Naive thymus-derived CD4-positive, alpha-beta T cell (primary cell): Measurements from ENCODE around the gene PPP1R36. TPM values are rescaled to one million over a fixed set of nuclear protein-coding genes. Genes with fewer than 3 reads are reported as not detected.

Experiments used
- ATAC-seq: fragments of 150-1000 bp; cut with Tn5 transposase; 2 replicates; pipeline ENCODE4 v1.10.0; 2021; ENCODE audit warnings: mild to moderate bottlenecking, moderate library complexity
- CTCF ChIA-PET: fragments of 350-600 bp; sonication (Branson Sonifier 250); formaldehyde crosslinking; loops from one replicate; lab custom pipeline; 2021; ENCODE audit warnings: antibody characterized with exemption; lab: Charles Lee
- POLR2A ChIA-PET: fragments of 350-600 bp; sonication (Branson Sonifier 250); formaldehyde crosslinking; loops from one replicate; lab custom pipeline; 2021; ENCODE audit warnings: antibody characterized with exemption, inconsistent platforms; lab: Charles Lee
- DNase-seq, 9 donors: peaks; one replicate each; pipeline versions ENCODE4 v3.0.0 to v3.0.0-alpha.2; 2020 to 2022; ENCODE audit warnings: mixed read lengths in 1 of 9
- H3K27ac ChIP-seq: one replicate; pipeline ENCODE4 v1.7.0; 2013; ENCODE audit warnings: mild to moderate bottlenecking, low read depth, low read length, moderate library complexity
- H3K27me3 ChIP-seq, 2 donors: one replicate each; pipeline ENCODE4 v1.7.0; 2013; ENCODE audit warnings: low read length in 2 of 2, mild to moderate bottlenecking in 2 of 2, moderate library complexity in 2 of 2; ENCODE audit not compliant: control insufficient read depth in 2 of 2, insufficient read depth in 2 of 2
- H3K36me3 ChIP-seq, 3 experiments: 1 replicate in 2 of 3; 2 replicates in 1 of 3; pipeline ENCODE4 v1.7.0; 2013; ENCODE audit warnings: low read length in 3 of 3, mild to moderate bottlenecking in 3 of 3, moderate library complexity in 1 of 3; ENCODE audit not compliant: insufficient read depth in 3 of 3, control insufficient read depth in 2 of 3
- H3K4me1 ChIP-seq, 2 donors: one replicate each; pipeline ENCODE4 v1.7.0; 2013; ENCODE audit warnings: low read length in 2 of 2, mild to moderate bottlenecking in 2 of 2, moderate library complexity in 1 of 2; ENCODE audit not compliant: control insufficient read depth in 2 of 2, insufficient read depth in 2 of 2
- H3K4me3 ChIP-seq: 2 replicates; pipeline ENCODE4 v1.7.0; 2013; ENCODE audit warnings: mild to moderate bottlenecking, low read length
- H3K9me3 ChIP-seq, 3 experiments: 1 replicate in 2 of 3; 2 replicates in 1 of 3; pipeline ENCODE4 v1.7.0; 2013; ENCODE audit warnings: low read length in 3 of 3; ENCODE audit not compliant: control insufficient read depth in 2 of 3
- H3K27ac Mint-ChIP-seq, 9 donors: one replicate each; pipeline ENCODE4 v1.8.0; 2020 to 2022; ENCODE audit warnings: mixed read lengths in 9 of 9, mild to moderate bottlenecking in 8 of 9, moderate library complexity in 5 of 9, inconsistent platforms in 2 of 9
- H3K27me3 Mint-ChIP-seq, 5 donors: one replicate each; pipeline ENCODE4 v1.8.0; 2021 to 2022; ENCODE audit warnings: mixed read lengths in 5 of 5, mild to moderate bottlenecking in 1 of 5
- H3K36me3 Mint-ChIP-seq, 5 donors: one replicate each; pipeline ENCODE4 v1.8.0; 2020 to 2022; ENCODE audit warnings: mixed read lengths in 5 of 5, mild to moderate bottlenecking in 3 of 5, inconsistent platforms in 1 of 5
- H3K4me1 Mint-ChIP-seq, 7 donors: one replicate each; pipeline ENCODE4 v1.8.0; 2020 to 2022; ENCODE audit warnings: mixed read lengths in 7 of 7, mild to moderate bottlenecking in 3 of 7, inconsistent platforms in 1 of 7
- H3K4me3 Mint-ChIP-seq, 10 donors: one replicate each; pipeline ENCODE4 v1.8.0; 2020 to 2022; ENCODE audit warnings: mild to moderate bottlenecking in 10 of 10, mixed read lengths in 10 of 10, moderate library complexity in 6 of 10, inconsistent platforms in 2 of 10
- H3K9me3 Mint-ChIP-seq, 11 donors: one replicate each; pipeline ENCODE4 v1.8.0; 2020 to 2022; ENCODE audit warnings: mixed read lengths in 11 of 11, mild to moderate bottlenecking in 4 of 11, inconsistent platforms in 1 of 11, moderate library complexity in 1 of 11
- intact Hi-C, 2 donors: fragments of 100-400 bp; cut with micrococcal nuclease; formaldehyde crosslinking; loops; one replicate each; pipeline ENCODE4 v1.15.1; 2023
- polyA plus RNA-seq, 2 donors: library from polyadenylated mRNA; unstranded; fragments of 300-500 nt; fragmentation: Illumina TruSeq; gene quantifications; one replicate each; pipeline ENCODE4 v1.2.3, GENCODE V29; 2021
- total RNA-seq, 6 experiments: library from RNA in 5 of 6; stranded (reverse) in 5 of 6; gene quantifications; 1 replicate in 5 of 6; 2 replicates in 1 of 6; pipeline ENCODE4 v1.2.3 and lab custom pipeline; 2021 to 2026

PPP1R36 gene
- total and polyA plus RNA-seq, 7 experiments from 2014 or later = 0.30 to 0.31 TPM; not detected in 5

DNA sequence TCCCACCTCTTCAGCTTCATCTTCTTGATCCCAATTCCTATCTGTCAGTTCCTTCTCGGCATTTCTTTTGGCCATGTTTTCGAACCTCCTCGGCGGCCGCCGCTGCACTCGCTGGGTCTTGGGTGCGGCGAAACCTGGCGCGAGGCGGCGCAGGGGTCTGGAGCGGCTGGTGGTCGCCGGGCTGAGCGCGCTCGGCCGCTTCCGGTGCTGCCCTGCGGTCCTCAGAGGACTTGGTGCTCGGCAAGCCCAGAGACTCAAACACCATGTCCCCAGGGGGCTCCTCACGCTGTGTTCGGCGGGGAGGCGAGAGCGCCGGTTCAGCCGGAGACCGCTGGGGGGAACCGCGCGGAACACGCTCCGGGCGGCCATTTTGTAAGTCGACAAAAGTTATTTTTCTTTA, 51.8 kb downstream of the PPP1R36 start:
- no peak overlapping the region for H3K4me3 Mint-ChIP-seq
- CTCF ChIA-PET = no interaction called here
- POLR2A ChIA-PET = no interaction called here

DNA sequence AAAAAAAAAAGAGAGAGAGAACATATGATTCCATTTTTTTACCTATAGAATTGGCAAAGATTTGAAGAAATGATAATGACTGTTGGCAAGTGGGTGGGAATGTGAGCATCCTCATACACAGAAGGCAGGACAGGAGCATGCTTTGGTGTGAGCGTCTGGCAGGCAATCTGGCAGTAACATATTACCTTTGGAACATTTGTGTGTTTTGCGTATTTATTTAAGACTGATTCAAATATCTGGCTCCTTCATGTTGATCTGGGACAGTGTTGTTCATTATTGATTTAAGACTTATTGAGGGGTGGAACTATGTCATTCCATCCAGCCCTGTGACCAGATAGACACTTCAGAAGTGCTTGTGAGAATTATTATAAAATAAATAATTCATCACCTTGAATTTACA, 53.1 kb downstream of the PPP1R36 start:
- DNase-seq = no peak
- Mint-ChIP-seq H3K4me3 (no peak overlapping the region), H3K27ac (peak overlapping the region in 1 of 9 donors; percentile 48), H3K36me3 (no peaks in the 10 kb centered on the region), H3K9me3 (peaks cover 0 to 2% (median 0%) of the 10 kb centered on the region in 11 donors), H3K27me3 (peaks cover 10 to 36% (median 25%) of the 10 kb centered on the region in 5 donors), H3K4me1 (peaks cover 0 to 6% (median 0%) of the 10 kb centered on the region in 7 donors)
- Histone ChIP-seq H3K36me3 (no peaks in the 10 kb centered on the region), H3K27ac (no peak overlapping the region), H3K4me3 (no peak overlapping the region), H3K4me1 (no peaks in the 10 kb centered on the region), H3K27me3 (peaks cover 0 to 2% of the 10 kb centered on the region in 2 donors), H3K9me3 (no peaks in the 10 kb centered on the region)
- CTCF ChIA-PET = no interaction called here
- POLR2A ChIA-PET = no interaction called here
- ATAC-seq = no peak
- intact Hi-C loops = no loop called here

More for the DNA sequence above, 51.8 kb downstream of the PPP1R36 start:
- peaks cover 10 to 40% (median 25%) of the 10 kb centered on the region in 5 donors for H3K27me3 Mint-ChIP-seq
- peaks cover 0 to 2% (median 0%) of the 10 kb centered on the region in 11 donors for H3K9me3 Mint-ChIP-seq
- Histone ChIP-seq H3K4me1 (no peaks in the 10 kb centered on the region), H3K4me3 (no peak overlapping the region), H3K9me3 (no peaks in the 10 kb centered on the region), H3K27ac (no peak overlapping the region), H3K36me3 (no peaks in the 10 kb centered on the region), H3K27me3 (peaks cover 0 to 2% of the 10 kb centered on the region in 2 donors)
- DNase-seq (no peak), ATAC-seq (no peak)
- H3K36me3 Mint-ChIP-seq = no peaks in the 10 kb centered on the region
- H3K4me1 Mint-ChIP-seq = peaks cover 0 to 6% (median 0%) of the 10 kb centered on the region in 7 donors
- H3K27ac Mint-ChIP-seq = no peak overlapping the region
- intact Hi-C loops = no loop called here

DNA sequence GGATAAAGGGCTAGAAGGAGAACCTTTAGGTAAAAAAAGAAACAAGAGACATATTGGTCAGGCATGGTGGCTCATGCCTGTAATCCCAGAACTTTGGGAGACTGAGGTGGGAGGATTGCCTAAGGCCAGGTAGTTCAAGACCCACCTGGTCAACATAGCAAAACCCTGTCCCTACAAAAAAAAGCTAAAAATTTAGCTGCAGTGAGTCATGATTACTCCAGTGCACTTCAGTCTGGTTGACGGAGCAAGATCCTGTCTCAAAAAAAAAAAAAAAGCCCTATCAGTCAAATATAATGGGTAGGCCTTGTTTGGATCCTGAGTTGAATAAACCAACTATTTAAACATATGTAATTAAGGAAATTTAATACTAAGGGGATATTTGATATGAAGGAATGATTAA, 54.2 kb downstream of the PPP1R36 start:
- H3K9me3 Mint-ChIP-seq = peaks cover 0 to 2% (median 0%) of the 10 kb centered on the region in 11 donors
- CTCF ChIA-PET = no interaction called here

DNA sequence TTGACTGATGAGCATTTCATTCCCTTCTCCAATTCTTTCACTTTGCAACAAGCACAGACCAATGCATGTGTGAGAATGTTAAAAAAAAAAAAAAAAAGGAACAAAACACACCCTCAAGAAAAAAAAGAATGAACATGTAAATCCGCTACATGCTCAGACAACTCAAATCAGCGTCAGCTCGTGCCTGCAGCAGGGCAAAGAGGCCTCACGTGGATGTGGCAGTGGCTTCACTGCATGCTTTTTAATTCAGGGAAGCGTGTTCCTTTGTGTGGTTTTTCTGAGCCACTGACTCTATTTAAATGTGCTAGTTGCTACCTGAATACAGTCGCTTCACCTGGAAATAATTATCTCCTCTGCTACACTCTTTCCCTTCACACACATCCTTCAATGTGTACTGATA, 55.1 kb downstream of the PPP1R36 start:
- H3K36me3 Mint-ChIP-seq = no peaks in the 10 kb centered on the region
- H3K27ac Mint-ChIP-seq = no peak overlapping the region
- Histone ChIP-seq H3K36me3 (no peaks in the 10 kb centered on the region), H3K4me3 (no peak overlapping the region), H3K27me3 (peaks cover 0 to 2% of the 10 kb centered on the region in 2 donors), H3K9me3 (no peaks in the 10 kb centered on the region), H3K4me1 (no peaks in the 10 kb centered on the region), H3K27ac (no peak overlapping the region)
- ATAC-seq = no peak
- peaks cover 0 to 2% (median 0%) of the 10 kb centered on the region in 11 donors for H3K9me3 Mint-ChIP-seq
- POLR2A ChIA-PET = no interaction called here
- H3K4me1 Mint-ChIP-seq = no peaks in the 10 kb centered on the region
- no peak for DNase-seq
- no peak overlapping the region for H3K4me3 Mint-ChIP-seq
- peaks cover 10 to 36% (median 25%) of the 10 kb centered on the region in 5 donors for H3K27me3 Mint-ChIP-seq
- CTCF ChIA-PET = no interaction called here
- intact Hi-C loops = no loop called here

More for the DNA sequence above, 54.2 kb downstream of the PPP1R36 start:
- DNase-seq (no peak), ATAC-seq (no peak)
- H3K36me3 ChIP-seq = no peaks in the 10 kb centered on the region
- POLR2A ChIA-PET = no interaction called here
- H3K27ac Mint-ChIP-seq = no peak overlapping the region
- peaks cover 10 to 36% (median 25%) of the 10 kb centered on the region in 5 donors for H3K27me3 Mint-ChIP-seq
- H3K4me1 ChIP-seq = no peaks in the 10 kb centered on the region
- H3K36me3 Mint-ChIP-seq = no peaks in the 10 kb centered on the region
- no peak overlapping the region for H3K27ac ChIP-seq
- H3K4me3 Mint-ChIP-seq = no peak overlapping the region
- no peaks in the 10 kb centered on the region for H3K9me3 ChIP-seq
- intact Hi-C loops = no loop called here
- peaks cover 0 to 2% of the 10 kb centered on the region in 2 donors for H3K27me3 ChIP-seq
- no peaks in the 10 kb centered on the region for H3K4me1 Mint-ChIP-seq
- no peak overlapping the region for H3K4me3 ChIP-seq

DNA sequence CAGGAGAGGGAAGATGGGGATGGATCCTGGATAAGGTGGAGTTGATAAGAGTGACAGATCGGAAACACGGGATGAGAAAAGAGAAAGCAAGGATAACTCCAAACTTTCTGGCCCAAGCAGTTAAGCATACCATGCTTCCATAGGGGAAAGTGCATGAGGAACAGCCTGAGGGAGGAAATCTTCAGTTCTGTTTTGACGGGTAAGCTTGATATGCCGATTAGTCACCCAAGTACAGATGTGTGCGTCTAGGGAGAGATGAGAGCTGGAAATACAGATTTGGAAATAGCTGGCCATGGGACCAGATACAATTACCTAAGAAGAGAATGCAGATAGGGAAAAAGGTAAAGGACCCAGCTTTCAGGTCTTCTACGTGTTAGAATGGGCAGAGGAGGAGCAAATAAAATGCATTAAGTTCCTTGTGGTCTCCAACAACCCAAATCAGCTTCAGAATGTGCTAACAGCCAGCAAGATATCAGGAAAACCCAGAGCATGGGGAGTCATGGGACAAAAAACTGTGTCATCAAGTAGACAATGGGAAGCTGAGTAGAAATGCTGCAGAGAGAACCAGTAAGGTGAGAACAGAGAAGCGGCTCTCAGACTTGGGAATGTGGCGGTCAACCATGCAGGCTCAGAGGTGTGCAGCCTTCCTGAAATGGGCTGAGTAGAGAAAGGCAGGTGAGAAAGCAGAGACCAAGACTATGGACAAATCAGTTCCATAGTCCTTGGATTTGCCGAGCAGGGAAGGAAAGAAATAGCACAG, 56.3 kb downstream of the PPP1R36 start:
- intact Hi-C loops = no loop called here
- CTCF ChIA-PET = no interaction called here
- no peak overlapping the region for H3K4me3 ChIP-seq
- H3K4me1 ChIP-seq = no peaks in the 10 kb centered on the region
- Mint-ChIP-seq H3K9me3 (peaks cover 0 to 2% (median 0%) of the 10 kb centered on the region in 11 donors), H3K27ac (peak overlapping the region in 1 of 9 donors; percentile 36), H3K27me3 (peaks cover 4 to 30% (median 19%) of the 10 kb centered on the region in 5 donors), H3K4me1 (no peaks in the 10 kb centered on the region), H3K36me3 (no peaks in the 10 kb centered on the region), H3K4me3 (no peak overlapping the region)
- H3K36me3 ChIP-seq = no peaks in the 10 kb centered on the region
- POLR2A ChIA-PET = interaction anchor here (0.5 kb wide), 1 partner anchor 140 kb away, joined by 3 read pairs; the partner anchor contains the start of gene AKAP5
- no peak for ATAC-seq
- no peak for DNase-seq
- no peaks in the 10 kb centered on the region for H3K9me3 ChIP-seq
- no peak overlapping the region for H3K27ac ChIP-seq
- peaks cover 0 to 2% of the 10 kb centered on the region in 2 donors for H3K27me3 ChIP-seq

DNA sequence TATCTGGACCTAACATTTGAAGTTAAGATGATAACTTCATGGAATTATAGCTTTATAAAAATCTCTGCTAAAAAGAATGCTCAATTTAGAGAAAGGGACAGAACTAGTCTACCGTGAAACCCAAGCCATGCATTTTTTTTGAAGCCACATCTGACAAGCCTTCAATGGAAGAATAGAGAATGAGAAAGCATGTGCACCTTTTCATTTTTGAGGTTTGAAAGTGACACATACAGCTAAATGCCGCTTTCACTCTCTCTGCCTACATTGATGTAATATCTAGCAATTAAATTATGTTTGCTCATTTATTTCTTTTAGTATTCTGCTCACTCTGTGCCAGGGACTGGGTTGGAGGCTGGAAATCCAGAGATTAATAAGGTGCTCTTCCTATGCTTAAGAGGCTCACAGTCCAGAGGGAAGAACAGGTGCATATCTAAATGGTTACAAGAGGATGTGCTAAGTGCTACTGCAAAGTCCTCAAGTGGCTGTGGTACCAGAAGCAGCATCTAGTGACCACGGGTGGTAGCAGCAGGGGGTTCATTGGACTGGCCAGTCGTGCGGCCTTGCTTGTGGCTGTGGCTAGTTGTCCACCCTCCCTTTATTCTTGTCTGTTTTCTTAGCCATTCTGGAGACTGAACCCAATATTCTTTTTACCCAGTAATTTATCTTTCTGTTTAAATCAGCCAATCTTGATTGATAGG, 60.4 kb downstream of the PPP1R36 start:
- H3K4me1 Mint-ChIP-seq = no peaks in the 10 kb centered on the region
- H3K4me3 Mint-ChIP-seq = no peak overlapping the region
- H3K27me3 ChIP-seq = no peaks in the 10 kb centered on the region
- H3K4me1 ChIP-seq = no peaks in the 10 kb centered on the region
- H3K36me3 Mint-ChIP-seq = no peaks in the 10 kb centered on the region
- H3K36me3 ChIP-seq = no peaks in the 10 kb centered on the region
- no peak overlapping the region for H3K27ac Mint-ChIP-seq
- CTCF ChIA-PET = no interaction called here
- peaks cover 0 to 2% (median 0%) of the 10 kb centered on the region in 11 donors for H3K9me3 Mint-ChIP-seq
- DNase-seq (no peak), ATAC-seq (no peak)
- POLR2A ChIA-PET = no interaction called here
- no peak overlapping the region for H3K27ac ChIP-seq
- no peaks in the 10 kb centered on the region for H3K9me3 ChIP-seq
- H3K4me3 ChIP-seq = no peak overlapping the region
- peaks cover 0 to 30% (median 12%) of the 10 kb centered on the region in 5 donors for H3K27me3 Mint-ChIP-seq
- intact Hi-C loops = no loop called here
